ENCODE data around the gene CFAP45.

The CFAP45 gene

GRCh38 chr1:159920202-159920601 is 20.2 kb upstream of the CFAP45 start:
- H3K27ac ChIP-seq: peak overlapping the region; percentile 94 to 97
- peaks cover 0 to 61% (median 42%) of the 10 kb centered on the region in 4 donors for H3K4me1 ChIP-seq
- DNase-seq: no peak

GRCh38 chr1:159919236-159919865 is 19.4 kb upstream of the CFAP45 start:
- Histone ChIP-seq H3K4me1 (peaks cover 0 to 61% (median 42%) of the 10 kb centered on the region in 4 donors), H3K27me3 (no peaks in the 10 kb centered on the region), H3K36me3 (peaks cover 23 to 35% (median 33%) of the 10 kb centered on the region in 3 donors), H3K4me3 (no peak overlapping the region), H3K9me3 (no peaks in the 10 kb centered on the region), H3K27ac (peak overlapping the region in 1 of 2 donors; percentile 97)
- DNase-seq: no peak
- intact Hi-C loops (cut with DNase I; ENCODE audit: low total_unique reads): no loop called here
- TF ChIP-seq CTCF (IDR thresholded peaks at IDR 0.05): no peak

More at GRCh38 chr1:159920202-159920601, 20.2 kb upstream of the CFAP45 start:
- no peaks in the 10 kb centered on the region for H3K9me3 ChIP-seq
- no peak overlapping the region for H3K4me3 ChIP-seq
- peaks cover 23 to 35% (median 33%) of the 10 kb centered on the region in 3 donors for H3K36me3 ChIP-seq
- intact Hi-C loops (cut with DNase I; ENCODE audit: low total_unique reads): loop anchor here (5.0 to 10.0 kb wide), 2 partner anchors 65 to 162 kb away; partner anchors contain the start of gene KCNJ9
- H3K27me3 ChIP-seq: no peaks in the 10 kb centered on the region
- no peak for TF ChIP-seq CTCF (IDR thresholded peaks at IDR 0.05)

GRCh38 chr1:159918352-159919200 is 18.6 kb upstream of the CFAP45 start:
- Histone ChIP-seq H3K9me3 (no peaks in the 10 kb centered on the region), H3K4me1 (peaks cover 0 to 61% (median 44%) of the 10 kb centered on the region in 4 donors), H3K4me3 (no peak overlapping the region), H3K36me3 (peaks cover 23 to 35% (median 33%) of the 10 kb centered on the region in 3 donors), H3K27me3 (no peaks in the 10 kb centered on the region), H3K27ac (peak overlapping the region in 1 of 2 donors; percentile 17)
- TF ChIP-seq CTCF (IDR thresholded peaks at IDR 0.05): no peak
- intact Hi-C loops (cut with DNase I; ENCODE audit: low total_unique reads): no loop called here
- no peak for DNase-seq

- Histone ChIP-seq H3K27ac (peak overlapping the region; percentile 17 to 64), H3K4me3 (no peak overlapping the region), H3K9me3 (no peaks in the 10 kb centered on the region), H3K27me3 (no peaks in the 10 kb centered on the region), H3K4me1 (peaks cover 0 to 53% (median 38%) of the 10 kb centered on the region in 4 donors), H3K36me3 (peaks cover 23 to 35% (median 33%) of the 10 kb centered on the region in 3 donors)
- TF ChIP-seq CTCF (IDR thresholded peaks at IDR 0.05): no peak
- no peak for DNase-seq
- intact Hi-C loops (cut with DNase I; ENCODE audit: low total_unique reads): no loop called here
Measured at GRCh38 chr1:159917533-159918351, 17.8 kb upstream of the CFAP45 start.

All from tibial artery (tissue), 4 donors.